Kidney (tissue), 14 donors: ENCODE data around the gene DDX10. TPM values are rescaled to one million over a fixed set of nuclear protein-coding genes. Genes with fewer than 3 reads are reported as not detected.

ENCODE experiments used
- DNase-seq, 5 donors: peaks; one replicate each; pipeline ENCODE4 v3.0.0-alpha.2; 2013 to 2020
- FAIRE-seq: peaks from 2 replicates; lab custom pipeline; 2012; peaks lifted over from hg19 to GRCh38; lab: Jason Lieb, UNC
- H3K27ac ChIP-seq, 2 donors: one replicate each; pipeline ENCODE4 v1.7.0; 2013; ENCODE audit warnings: low read depth in 2 of 2, low read length in 2 of 2, inconsistent platforms in 1 of 2
- H3K27me3 ChIP-seq: one replicate; pipeline ENCODE4 v1.7.1; 2013; ENCODE audit warnings: low read length, inconsistent platforms; ENCODE audit not compliant: control insufficient read depth, insufficient read depth
- H3K36me3 ChIP-seq, 3 donors: one replicate each; pipeline versions ENCODE4 v1.7.0 to v1.7.1; 2013; ENCODE audit warnings: low read length in 3 of 3, control low read depth in 1 of 3, inconsistent platforms in 1 of 3; ENCODE audit not compliant: insufficient read depth in 3 of 3, control insufficient read depth in 2 of 3
- H3K4me1 ChIP-seq, 3 donors: one replicate each; pipeline versions ENCODE4 v1.7.0 to v1.7.1; 2013; ENCODE audit warnings: low read length in 3 of 3, inconsistent platforms in 1 of 3, low read depth in 1 of 3; ENCODE audit not compliant: control insufficient read depth in 2 of 3, insufficient read depth in 2 of 3
- H3K4me3 ChIP-seq, 3 donors: one replicate each; pipeline versions ENCODE4 v1.7.0 to v1.8.1; 2013; ENCODE audit warnings: low read length in 3 of 3, control low read depth in 1 of 3, inconsistent platforms in 1 of 3
- H3K9ac ChIP-seq, 3 donors: one replicate each; pipeline versions ENCODE4 v1.7.0 to v1.7.1; 2013; ENCODE audit warnings: low read length in 3 of 3, control low read depth in 1 of 3, inconsistent platforms in 1 of 3
- H3K9me3 ChIP-seq, 3 donors: one replicate each; pipeline versions ENCODE4 v1.7.0 to v1.7.1; 2013; ENCODE audit warnings: low read length in 3 of 3, control low read depth in 1 of 3, inconsistent platforms in 1 of 3; ENCODE audit not compliant: control insufficient read depth in 2 of 3, insufficient read depth in 1 of 3
- intact Hi-C: fragments of 100-400 bp; cut with DNase I; formaldehyde crosslinking; loops from one replicate; pipeline ENCODE4 v1.11.1; 2022
- polyA plus RNA-seq: library from polyadenylated mRNA; stranded (reverse); fragments of 350-450 nt; fragmentation: Illumina TruSeq; extraction: RNeasy Lipid Tissue Mini Kit (QIAGEN cat#74804); gene quantifications from one replicate; pipeline ENCODE4 v1.2.3, GENCODE V29; 2014; ENCODE audit warnings: low read depth, low replicate concordance; ENCODE audit not compliant: insufficient read depth
- total RNA-seq: library from RNA; stranded (reverse); fragmentation: NEBNext Ultra II Directional; extraction: Animal tissue kit (Norgen Biotek cat#: 25700); gene quantifications from one replicate; pipeline ENCODE4 v1.2.1, GENCODE V29; 2021
- TF ChIP-seq, protein P1 (sequence below): IDR thresholded peaks from 3 replicates; pipeline ENCODE4 v1.5.1; 2012; ENCODE audit warnings: mild to moderate bottlenecking, moderate library complexity, borderline replicate concordance; ENCODE audit not compliant: insufficient read depth; ENCODE audit errors: extremely low read depth
- donor health status: control.
- donor health status: control.
- donor health status: control.
- donor health status: control.
- donor health status: control.
- donor health status: DM: yes; HTN: yes; CAD: no.
- donor health status: Normal renal cell carcinoma (clear cell type).

DDX10 gene
- total and polyA plus RNA-seq, 2 donors from 2014 or later = 24.8 to 79.2 TPM

DNA sequence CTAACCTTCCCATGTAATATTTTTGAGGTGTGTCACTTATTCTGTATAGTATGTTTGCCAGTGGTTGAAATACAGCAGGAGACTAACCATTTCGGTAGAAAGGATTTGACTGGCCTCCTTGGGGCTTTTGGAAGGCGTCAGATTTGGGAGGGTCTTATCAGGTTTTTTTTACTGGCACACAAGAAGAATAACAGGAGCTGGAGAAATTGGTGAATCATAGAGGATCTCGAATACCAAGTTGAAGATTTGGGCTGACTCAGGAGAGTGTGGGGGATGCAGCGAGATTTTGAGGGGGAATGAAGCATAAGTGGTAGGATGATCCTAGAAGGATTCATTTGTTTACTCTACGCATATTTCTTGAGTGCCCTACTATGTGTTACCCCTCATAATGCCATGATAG lies 200.5 kb downstream of the DDX10 start:
- Histone ChIP-seq H3K27me3 (no peaks in the 10 kb centered on the region), H3K4me3 (no peak overlapping the region), H3K27ac (no peak overlapping the region), H3K9ac (no peak overlapping the region), H3K4me1 (no peaks in the 10 kb centered on the region), H3K9me3 (no peaks in the 10 kb centered on the region), H3K36me3 (no peaks in the 10 kb centered on the region)
- intact Hi-C loops = no loop called here
- TF ChIP-seq, protein P1, sequence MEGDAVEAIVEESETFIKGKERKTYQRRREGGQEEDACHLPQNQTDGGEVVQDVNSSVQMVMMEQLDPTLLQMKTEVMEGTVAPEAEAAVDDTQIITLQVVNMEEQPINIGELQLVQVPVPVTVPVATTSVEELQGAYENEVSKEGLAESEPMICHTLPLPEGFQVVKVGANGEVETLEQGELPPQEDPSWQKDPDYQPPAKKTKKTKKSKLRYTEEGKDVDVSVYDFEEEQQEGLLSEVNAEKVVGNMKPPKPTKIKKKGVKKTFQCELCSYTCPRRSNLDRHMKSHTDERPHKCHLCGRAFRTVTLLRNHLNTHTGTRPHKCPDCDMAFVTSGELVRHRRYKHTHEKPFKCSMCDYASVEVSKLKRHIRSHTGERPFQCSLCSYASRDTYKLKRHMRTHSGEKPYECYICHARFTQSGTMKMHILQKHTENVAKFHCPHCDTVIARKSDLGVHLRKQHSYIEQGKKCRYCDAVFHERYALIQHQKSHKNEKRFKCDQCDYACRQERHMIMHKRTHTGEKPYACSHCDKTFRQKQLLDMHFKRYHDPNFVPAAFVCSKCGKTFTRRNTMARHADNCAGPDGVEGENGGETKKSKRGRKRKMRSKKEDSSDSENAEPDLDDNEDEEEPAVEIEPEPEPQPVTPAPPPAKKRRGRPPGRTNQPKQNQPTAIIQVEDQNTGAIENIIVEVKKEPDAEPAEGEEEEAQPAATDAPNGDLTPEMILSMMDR = no peak
- no peak for FAIRE-seq
- no peak for DNase-seq

GRCh38 chr11:108866781-108867180 lies 201.9 kb downstream of the DDX10 start:
- FAIRE-seq (no peak), DNase-seq (no peak)
- intact Hi-C loops = no loop called here
- Histone ChIP-seq H3K27ac (no peak overlapping the region), H3K27me3 (no peaks in the 10 kb centered on the region), H3K9me3 (no peaks in the 10 kb centered on the region), H3K4me3 (no peak overlapping the region), H3K9ac (no peak overlapping the region), H3K4me1 (peaks cover 0 to 3% (median 0%) of the 10 kb centered on the region in 3 donors), H3K36me3 (no peaks in the 10 kb centered on the region)
- TF ChIP-seq, protein P1 = no peak

GRCh38 chr11:108870373-108871020 lies 205.6 kb downstream of the DDX10 start:
- Histone ChIP-seq H3K4me3 (no peak overlapping the region), H3K36me3 (no peaks in the 10 kb centered on the region), H3K9me3 (no peaks in the 10 kb centered on the region), H3K27ac (no peak overlapping the region), H3K4me1 (peaks cover 0 to 3% (median 0%) of the 10 kb centered on the region in 3 donors), H3K9ac (no peak overlapping the region), H3K27me3 (no peaks in the 10 kb centered on the region)
- DNase-seq (peak in 1 of 5 donors; percentile 34), FAIRE-seq (no peak)
- intact Hi-C loops = no loop called here
- TF ChIP-seq, protein P1 = no peak

DNA sequence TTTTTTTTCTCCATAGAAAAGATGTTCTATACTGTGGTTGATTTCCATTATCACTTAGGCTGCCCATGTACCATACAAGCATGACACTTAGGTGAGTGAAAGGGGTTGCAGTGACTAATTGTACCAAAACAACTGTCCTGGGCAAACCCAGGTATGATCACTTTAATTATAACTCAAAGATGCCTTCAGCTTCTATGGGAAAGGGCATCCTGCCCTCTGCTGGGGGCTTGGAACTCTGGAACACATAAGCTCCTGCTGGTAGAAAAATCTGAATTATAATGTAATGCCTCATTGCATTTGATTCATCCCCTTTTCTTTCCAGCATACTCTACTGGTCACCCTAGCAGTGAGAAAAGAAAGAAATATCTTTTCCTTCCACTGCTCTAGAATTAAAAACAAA lies 206.3 kb downstream of the DDX10 start:
- peaks cover 0 to 3% (median 0%) of the 10 kb centered on the region in 3 donors for H3K4me1 ChIP-seq
- no peak for FAIRE-seq
- no peak overlapping the region for H3K9ac ChIP-seq
- TF ChIP-seq, protein P1 = peak; percentile 58
- H3K27ac ChIP-seq = no peak overlapping the region
- peak in 2 of 5 donors; percentile 37 to 68 for DNase-seq
- H3K27me3 ChIP-seq = no peaks in the 10 kb centered on the region
- H3K36me3 ChIP-seq = no peaks in the 10 kb centered on the region
- intact Hi-C loops = no loop called here
- H3K9me3 ChIP-seq = no peaks in the 10 kb centered on the region
- no peak overlapping the region for H3K4me3 ChIP-seq
